MCF 10A (cell line): ENCODE results near the gene CDC14B. TPM values are rescaled to one million over a fixed set of nuclear protein-coding genes. Genes with fewer than 3 reads are reported as not detected.

Experiments
- BruUV-seq: library from RNA; stranded (reverse); fragments of 400-500 nt; replicated peaks from 2 replicates; lab custom pipeline; 2021; lab: Mats Ljungman, UMichigan
- CTCF ChIA-PET: fragments of 300-600 bp; sonication (Branson Sonifier 250); formaldehyde crosslinking; extraction: SDS; loops from one replicate; lab custom pipeline; 2021; ENCODE audit warnings: antibody characterized with exemption, inconsistent platforms; lab: Yijun Ruan, JAX
- POLR2A ChIA-PET: fragments of 300-600, 350-650 bp; sonication (Branson Sonifier 250); formaldehyde crosslinking; extraction: SDS; loops from one replicate; lab custom pipeline; 2020; ENCODE audit warnings: antibody characterized with exemption, inconsistent platforms; lab: Yijun Ruan, JAX
- DNase-seq: peaks from one replicate; pipeline ENCODE4 v3.0.0-alpha.2; 2018; ENCODE audit not compliant: unreplicated experiment
- H3K27ac Mint-ChIP-seq: one replicate; pipeline ENCODE4 v1.8.0; 2022; ENCODE audit warnings: mild to moderate bottlenecking, low read depth, mixed read lengths; ENCODE audit not compliant: unreplicated experiment
- H3K27me3 Mint-ChIP-seq: one replicate; pipeline ENCODE4 v1.8.0; 2022; ENCODE audit warnings: mixed read lengths; ENCODE audit not compliant: insufficient read depth, unreplicated experiment
- H3K36me3 Mint-ChIP-seq: one replicate; pipeline ENCODE4 v1.8.0; 2022; ENCODE audit warnings: mild to moderate bottlenecking, moderate library complexity, mixed read lengths; ENCODE audit not compliant: insufficient read depth, unreplicated experiment
- H3K4me1 Mint-ChIP-seq: one replicate; pipeline ENCODE4 v1.8.0; 2022; ENCODE audit warnings: mixed read lengths; ENCODE audit not compliant: insufficient read depth, unreplicated experiment
- H3K4me3 Mint-ChIP-seq: one replicate; pipeline ENCODE4 v1.8.0; 2022; ENCODE audit warnings: mild to moderate bottlenecking, moderate library complexity, mixed read lengths; ENCODE audit not compliant: unreplicated experiment
- H3K9me3 Mint-ChIP-seq: one replicate; pipeline ENCODE4 v1.8.0; 2022; ENCODE audit warnings: mixed read lengths; ENCODE audit not compliant: unreplicated experiment
- intact Hi-C: fragments of 100-400 bp; cut with micrococcal nuclease; formaldehyde crosslinking; loops from 2 replicates; pipeline ENCODE4 v1.14.1; 2022
- total RNA-seq: library from RNA; stranded (reverse); gene quantifications from 2 replicates; pipeline ENCODE4 v1.2.3, GENCODE V29; 2022
- TF ChIP-seq, protein P1 (sequence below): fragments of 200-600 bp; IDR thresholded peaks from one replicate; pipeline ENCODE4 v1.8.0; 2022; ENCODE audit warnings: antibody characterized with exemption, mild to moderate bottlenecking; ENCODE audit not compliant: unreplicated experiment

CDC14B gene
- total RNA-seq, 1 experiment from 2014 or later = 7.0 TPM

DNA sequence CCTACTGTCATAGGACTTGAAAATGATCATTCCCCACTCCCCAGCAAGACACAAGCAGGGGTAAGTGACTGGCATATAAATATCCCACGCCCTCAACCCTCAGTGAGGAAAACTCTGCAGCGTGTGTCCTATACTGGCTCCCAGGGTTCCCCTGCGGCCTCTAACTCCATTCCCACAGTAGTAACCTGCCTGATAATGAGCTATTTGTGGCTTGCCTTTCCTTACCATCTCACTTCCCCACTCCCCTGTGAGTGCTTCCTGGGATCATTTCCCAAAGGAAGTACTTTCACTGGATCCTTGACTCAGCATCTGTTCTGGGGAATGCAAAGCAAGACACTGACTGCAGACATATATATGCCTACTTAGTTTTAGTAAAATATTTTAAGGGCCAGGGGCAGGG, 14.3 kb downstream of the CDC14B start:
- DNase-seq = no peak
- ChIA-PET POLR2A (no interaction called here), CTCF (no interaction called here)
- no TSS peak for BruUV-seq
- no peak overlapping the region for H3K4me3 Mint-ChIP-seq
- no peaks in the 10 kb centered on the region for H3K36me3 Mint-ChIP-seq
- H3K27ac Mint-ChIP-seq = no peak overlapping the region
- H3K27me3 Mint-ChIP-seq = no peaks in the 10 kb centered on the region
- TF ChIP-seq, protein P1, sequence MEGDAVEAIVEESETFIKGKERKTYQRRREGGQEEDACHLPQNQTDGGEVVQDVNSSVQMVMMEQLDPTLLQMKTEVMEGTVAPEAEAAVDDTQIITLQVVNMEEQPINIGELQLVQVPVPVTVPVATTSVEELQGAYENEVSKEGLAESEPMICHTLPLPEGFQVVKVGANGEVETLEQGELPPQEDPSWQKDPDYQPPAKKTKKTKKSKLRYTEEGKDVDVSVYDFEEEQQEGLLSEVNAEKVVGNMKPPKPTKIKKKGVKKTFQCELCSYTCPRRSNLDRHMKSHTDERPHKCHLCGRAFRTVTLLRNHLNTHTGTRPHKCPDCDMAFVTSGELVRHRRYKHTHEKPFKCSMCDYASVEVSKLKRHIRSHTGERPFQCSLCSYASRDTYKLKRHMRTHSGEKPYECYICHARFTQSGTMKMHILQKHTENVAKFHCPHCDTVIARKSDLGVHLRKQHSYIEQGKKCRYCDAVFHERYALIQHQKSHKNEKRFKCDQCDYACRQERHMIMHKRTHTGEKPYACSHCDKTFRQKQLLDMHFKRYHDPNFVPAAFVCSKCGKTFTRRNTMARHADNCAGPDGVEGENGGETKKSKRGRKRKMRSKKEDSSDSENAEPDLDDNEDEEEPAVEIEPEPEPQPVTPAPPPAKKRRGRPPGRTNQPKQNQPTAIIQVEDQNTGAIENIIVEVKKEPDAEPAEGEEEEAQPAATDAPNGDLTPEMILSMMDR = no peak
- no peaks in the 10 kb centered on the region for H3K4me1 Mint-ChIP-seq
- no peaks in the 10 kb centered on the region for H3K9me3 Mint-ChIP-seq
- intact Hi-C loops = no loop called here

DNA sequence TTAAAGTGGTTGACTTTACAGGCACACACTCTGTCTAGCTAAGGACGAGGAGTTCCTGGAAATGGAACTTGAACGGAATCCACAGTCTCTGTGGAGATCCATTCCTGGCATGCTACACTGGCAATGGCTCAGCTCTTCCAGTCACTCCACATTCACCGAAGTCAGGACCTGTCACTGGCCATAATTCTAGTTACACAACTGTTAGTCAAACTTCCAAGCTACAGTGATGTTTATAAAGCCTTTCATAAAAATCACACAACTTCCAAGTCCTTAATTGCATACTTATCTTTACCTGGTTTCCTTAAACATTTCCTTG, 15.7 kb downstream of the CDC14B start:
- TF ChIP-seq, protein P1 = no peak
- CTCF ChIA-PET = interaction anchor here (0.7 to 1.5 kb wide), 2 partner anchors 10 to 147 kb away, joined by 3 to 5 read pairs; no protein-coding TSS in a partner anchor
- no peaks in the 10 kb centered on the region for H3K9me3 Mint-ChIP-seq
- no peak overlapping the region for H3K27ac Mint-ChIP-seq
- BruUV-seq = no TSS peak
- DNase-seq = no peak
- POLR2A ChIA-PET = interaction anchor here (0.6 to 0.9 kb wide), 3 partner anchors 13 to 151 kb away, joined by 3 read pairs; no protein-coding TSS in a partner anchor
- no peaks in the 10 kb centered on the region for H3K4me1 Mint-ChIP-seq
- intact Hi-C loops = no loop called here
- no peaks in the 10 kb centered on the region for H3K36me3 Mint-ChIP-seq
- no peaks in the 10 kb centered on the region for H3K27me3 Mint-ChIP-seq
- no peak overlapping the region for H3K4me3 Mint-ChIP-seq

DNA sequence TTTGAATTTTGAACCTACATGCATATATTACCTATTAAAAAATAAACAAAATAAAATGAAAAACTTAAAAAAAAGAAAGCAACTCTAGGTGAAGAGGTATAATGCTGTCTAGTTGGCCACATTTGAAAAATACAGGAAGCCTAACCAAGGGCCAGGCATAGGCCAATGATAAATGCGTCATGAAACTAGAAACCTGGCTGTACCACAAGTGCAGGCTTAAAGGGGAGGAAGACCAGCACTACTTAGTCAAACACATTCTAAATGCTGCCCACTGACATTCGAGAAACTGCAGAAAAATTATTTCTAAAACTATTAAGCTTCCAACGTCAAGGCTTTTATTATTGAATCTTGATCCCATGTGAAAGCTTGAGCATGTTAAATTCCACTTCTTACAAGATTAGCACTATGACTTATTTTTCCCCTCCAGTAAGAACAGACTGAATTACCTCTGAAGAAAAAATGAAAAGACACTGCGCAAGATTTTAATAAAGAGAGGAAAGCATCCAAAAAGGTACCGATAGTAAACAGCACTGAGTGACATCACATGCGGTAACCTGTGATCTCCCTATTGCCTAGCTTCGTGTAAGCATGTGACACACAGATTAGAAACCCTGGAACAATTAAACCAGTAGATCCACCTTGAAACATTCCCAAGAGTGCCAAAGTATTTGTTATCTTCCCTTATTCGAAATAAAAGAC, 16.2 kb downstream of the CDC14B start:
- no TSS peak for BruUV-seq
- Mint-ChIP-seq H3K9me3 (no peaks in the 10 kb centered on the region), H3K4me1 (no peaks in the 10 kb centered on the region), H3K4me3 (no peak overlapping the region), H3K36me3 (no peaks in the 10 kb centered on the region), H3K27ac (no peak overlapping the region), H3K27me3 (no peaks in the 10 kb centered on the region)
- no peak for DNase-seq
- TF ChIP-seq, protein P1 = no peak
- CTCF ChIA-PET = interaction anchor here (1.5 kb wide), 1 partner anchor 11 kb away, joined by 5 read pairs; no protein-coding TSS in a partner anchor
- POLR2A ChIA-PET = interaction anchor here (0.6 to 0.9 kb wide), 4 partner anchors 12 to 151 kb away, joined by 3 read pairs; no protein-coding TSS in a partner anchor
- intact Hi-C loops = no loop called here

DNA sequence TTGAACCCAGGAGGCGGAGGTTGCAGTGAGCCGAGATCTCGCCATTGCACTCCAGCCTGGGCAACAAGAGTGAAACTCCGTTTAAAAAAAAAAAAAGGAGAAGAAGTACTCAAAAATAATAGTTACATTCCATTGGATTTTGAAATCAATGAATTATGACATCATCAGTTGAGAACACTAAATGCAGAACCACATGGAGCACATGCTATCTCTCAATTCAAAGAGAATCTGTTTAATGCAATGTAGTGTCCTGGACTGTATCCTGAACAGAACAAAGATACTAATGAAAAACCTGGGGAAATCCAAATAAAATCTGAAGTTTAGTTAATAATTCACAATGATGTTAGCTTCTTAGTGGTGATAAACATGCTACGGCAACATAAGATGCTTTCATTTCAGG, 20.3 kb downstream of the CDC14B start:
- intact Hi-C loops = no loop called here
- H3K9me3 Mint-ChIP-seq = no peaks in the 10 kb centered on the region
- TF ChIP-seq, protein P1 = no peak
- CTCF ChIA-PET = interaction anchor here (0.7 kb wide), 1 partner anchor 32 kb away, joined by 5 read pairs; no protein-coding TSS in a partner anchor
- no peak overlapping the region for H3K27ac Mint-ChIP-seq
- DNase-seq = no peak
- BruUV-seq = no TSS peak
- POLR2A ChIA-PET = interaction anchor here (0.6 to 0.8 kb wide), 2 partner anchors 10 to 15 kb away, joined by 3 to 4 read pairs; no protein-coding TSS in a partner anchor
- no peaks in the 10 kb centered on the region for H3K4me1 Mint-ChIP-seq
- H3K4me3 Mint-ChIP-seq = no peak overlapping the region
- H3K36me3 Mint-ChIP-seq = no peaks in the 10 kb centered on the region
- H3K27me3 Mint-ChIP-seq = no peaks in the 10 kb centered on the region
